Measurements from ENCODE around the gene MGST2.

Gene MGST2

DNA sequence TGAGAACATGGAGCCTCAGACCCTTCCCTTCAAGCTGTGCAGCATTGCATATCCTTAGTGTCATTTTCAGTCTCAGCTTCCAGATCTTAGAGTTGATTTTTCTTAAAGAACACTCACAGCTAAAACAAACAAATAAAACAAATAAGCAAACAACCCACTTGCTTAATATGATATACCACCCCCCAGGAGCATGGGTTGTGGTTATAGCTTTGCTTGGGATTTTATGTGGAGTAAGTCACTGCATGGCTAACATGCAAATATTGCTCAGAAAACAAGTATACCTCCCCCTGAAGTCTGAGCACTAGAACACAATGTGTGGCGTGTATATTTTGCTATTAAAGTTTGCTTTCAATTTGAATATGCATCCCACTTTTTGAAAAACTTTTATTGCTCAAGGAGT, 78.6 kb downstream of the MGST2 start:
- Histone ChIP-seq H3K4me1 (ENCODE audit: control insufficient read depth in 1 of 2, insufficient read depth in 1 of 2, low read depth in 1 of 2, low read length in 1 of 2) (peaks cover 37 to 41% of the 10 kb centered on the region in 2 experiments), H3K36me3 (no peaks in the 10 kb centered on the region), H3K4me3 (ENCODE audit: low read depth in 1 of 2, low read length in 1 of 2) (no peak overlapping the region), H3K9me3 (no peaks in the 10 kb centered on the region), H3K27me3 (no peaks in the 10 kb centered on the region), H3K27ac (no peak overlapping the region)
- TF ChIP-seq, protein P1, sequence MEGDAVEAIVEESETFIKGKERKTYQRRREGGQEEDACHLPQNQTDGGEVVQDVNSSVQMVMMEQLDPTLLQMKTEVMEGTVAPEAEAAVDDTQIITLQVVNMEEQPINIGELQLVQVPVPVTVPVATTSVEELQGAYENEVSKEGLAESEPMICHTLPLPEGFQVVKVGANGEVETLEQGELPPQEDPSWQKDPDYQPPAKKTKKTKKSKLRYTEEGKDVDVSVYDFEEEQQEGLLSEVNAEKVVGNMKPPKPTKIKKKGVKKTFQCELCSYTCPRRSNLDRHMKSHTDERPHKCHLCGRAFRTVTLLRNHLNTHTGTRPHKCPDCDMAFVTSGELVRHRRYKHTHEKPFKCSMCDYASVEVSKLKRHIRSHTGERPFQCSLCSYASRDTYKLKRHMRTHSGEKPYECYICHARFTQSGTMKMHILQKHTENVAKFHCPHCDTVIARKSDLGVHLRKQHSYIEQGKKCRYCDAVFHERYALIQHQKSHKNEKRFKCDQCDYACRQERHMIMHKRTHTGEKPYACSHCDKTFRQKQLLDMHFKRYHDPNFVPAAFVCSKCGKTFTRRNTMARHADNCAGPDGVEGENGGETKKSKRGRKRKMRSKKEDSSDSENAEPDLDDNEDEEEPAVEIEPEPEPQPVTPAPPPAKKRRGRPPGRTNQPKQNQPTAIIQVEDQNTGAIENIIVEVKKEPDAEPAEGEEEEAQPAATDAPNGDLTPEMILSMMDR (IDR thresholded peaks at IDR 0.05), result no peak

DNA sequence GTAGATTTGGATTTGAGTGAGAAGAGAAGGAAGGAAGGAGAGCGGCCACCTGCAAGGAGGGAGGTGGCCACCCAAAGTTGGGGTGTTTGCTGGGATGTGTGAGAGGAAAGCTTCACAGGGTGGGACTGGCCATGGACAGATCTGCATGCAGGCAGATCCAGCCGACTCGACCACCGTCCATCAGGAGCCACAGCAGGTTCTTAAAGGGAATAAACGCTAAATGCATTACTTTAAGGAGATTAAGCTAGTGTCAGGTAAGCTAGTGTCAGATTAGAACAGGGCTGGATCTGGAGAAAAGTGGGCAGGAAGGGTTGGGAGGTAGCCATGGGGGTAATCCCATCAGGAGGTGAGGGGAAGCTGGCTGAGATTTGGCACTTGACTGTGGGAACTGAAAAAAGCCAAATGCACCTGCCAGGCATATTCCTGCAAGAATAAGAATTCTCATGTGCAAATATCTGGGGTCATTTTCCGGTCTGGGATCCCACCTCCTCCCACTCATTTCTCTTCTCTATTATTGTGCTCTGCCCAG, 79.6 kb downstream of the MGST2 start:
- Histone ChIP-seq H3K27me3 (no peaks in the 10 kb centered on the region), H3K27ac (no peak overlapping the region), H3K36me3 (no peaks in the 10 kb centered on the region), H3K4me3 (ENCODE audit: low read depth in 1 of 2, low read length in 1 of 2) (no peak overlapping the region), H3K4me1 (ENCODE audit: control insufficient read depth in 1 of 2, insufficient read depth in 1 of 2, low read depth in 1 of 2, low read length in 1 of 2) (peaks cover 36 to 41% of the 10 kb centered on the region in 2 experiments), H3K9me3 (no peaks in the 10 kb centered on the region)
- TF ChIP-seq, protein P1 (IDR thresholded peaks at IDR 0.05), result no peak

DNA sequence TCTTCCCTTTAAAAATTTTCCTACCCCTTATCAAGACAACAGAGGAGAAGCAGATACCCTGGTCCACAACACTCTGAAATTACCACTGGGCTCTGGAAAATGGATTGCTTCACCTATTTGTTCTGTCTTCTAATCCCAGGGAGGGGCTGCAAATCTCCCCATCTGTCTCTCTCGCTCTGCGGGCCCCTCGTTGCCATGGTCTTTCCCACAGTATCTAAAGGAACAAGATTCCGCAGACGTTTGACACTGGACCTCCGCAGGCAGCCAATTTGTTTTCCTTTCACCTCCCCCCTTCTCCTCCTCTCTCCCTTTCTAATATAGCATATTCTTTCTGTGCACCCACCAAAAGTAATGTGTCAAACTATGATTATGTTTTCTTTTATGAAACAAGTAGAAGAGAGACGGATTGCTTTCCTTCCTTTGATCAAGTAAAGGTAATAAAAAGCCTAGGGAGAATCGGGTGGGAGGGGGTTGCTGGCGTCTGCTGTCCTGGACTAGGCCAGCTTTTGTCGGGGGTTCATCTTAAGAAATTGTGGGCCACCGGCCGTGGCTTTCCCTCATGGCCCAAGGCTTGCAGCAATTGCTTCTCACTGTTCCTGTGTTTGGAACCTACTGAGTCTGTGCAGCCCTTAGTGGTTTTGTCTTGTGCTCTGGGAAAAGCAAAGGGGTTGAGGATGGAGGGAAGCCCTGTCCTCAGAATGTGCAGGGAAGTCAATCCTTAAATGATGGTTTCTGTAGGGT, 81.0 kb downstream of the MGST2 start:
- Histone ChIP-seq H3K4me1 (ENCODE audit: control insufficient read depth in 1 of 2, insufficient read depth in 1 of 2, low read depth in 1 of 2, low read length in 1 of 2) (peaks cover 24 to 27% of the 10 kb centered on the region in 2 experiments), H3K27ac (no peak overlapping the region), H3K36me3 (no peaks in the 10 kb centered on the region), H3K27me3 (no peaks in the 10 kb centered on the region), H3K4me3 (ENCODE audit: low read depth in 1 of 2, low read length in 1 of 2) (no peak overlapping the region), H3K9me3 (no peaks in the 10 kb centered on the region)
- TF ChIP-seq, protein P1 (IDR thresholded peaks at IDR 0.05), result no peak

DNA sequence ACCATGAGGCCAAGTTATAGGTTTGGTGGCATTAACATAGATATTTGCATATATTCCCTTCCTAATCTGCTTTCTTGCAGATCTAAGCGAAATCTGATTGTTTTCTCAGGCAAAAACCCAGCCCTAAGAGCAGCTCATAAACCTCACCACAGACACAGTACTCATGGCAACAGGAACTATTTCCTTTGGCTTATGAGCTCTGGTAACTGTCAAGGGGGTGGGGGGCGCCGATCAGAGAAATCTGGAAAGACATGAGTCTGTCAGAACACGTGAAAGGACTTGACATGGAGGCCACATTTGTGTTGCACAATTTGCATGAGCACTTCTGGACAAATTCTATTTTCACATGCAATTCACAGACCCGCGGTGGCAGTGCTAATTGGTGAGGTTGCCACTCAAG, 83.7 kb downstream of the MGST2 start:
- H3K27ac ChIP-seq, result no peak overlapping the region
- no peaks in the 10 kb centered on the region for H3K27me3 ChIP-seq
- no peaks in the 10 kb centered on the region for H3K36me3 ChIP-seq
- TF ChIP-seq, protein P1 (IDR thresholded peaks at IDR 0.05), result no peak
- H3K9me3 ChIP-seq, result no peaks in the 10 kb centered on the region
- peaks cover 24 to 27% of the 10 kb centered on the region in 2 experiments for H3K4me1 ChIP-seq (ENCODE audit: control insufficient read depth in 1 of 2, insufficient read depth in 1 of 2, low read depth in 1 of 2, low read length in 1 of 2)
- no peak overlapping the region for H3K4me3 ChIP-seq (ENCODE audit: low read depth in 1 of 2, low read length in 1 of 2)

DNA sequence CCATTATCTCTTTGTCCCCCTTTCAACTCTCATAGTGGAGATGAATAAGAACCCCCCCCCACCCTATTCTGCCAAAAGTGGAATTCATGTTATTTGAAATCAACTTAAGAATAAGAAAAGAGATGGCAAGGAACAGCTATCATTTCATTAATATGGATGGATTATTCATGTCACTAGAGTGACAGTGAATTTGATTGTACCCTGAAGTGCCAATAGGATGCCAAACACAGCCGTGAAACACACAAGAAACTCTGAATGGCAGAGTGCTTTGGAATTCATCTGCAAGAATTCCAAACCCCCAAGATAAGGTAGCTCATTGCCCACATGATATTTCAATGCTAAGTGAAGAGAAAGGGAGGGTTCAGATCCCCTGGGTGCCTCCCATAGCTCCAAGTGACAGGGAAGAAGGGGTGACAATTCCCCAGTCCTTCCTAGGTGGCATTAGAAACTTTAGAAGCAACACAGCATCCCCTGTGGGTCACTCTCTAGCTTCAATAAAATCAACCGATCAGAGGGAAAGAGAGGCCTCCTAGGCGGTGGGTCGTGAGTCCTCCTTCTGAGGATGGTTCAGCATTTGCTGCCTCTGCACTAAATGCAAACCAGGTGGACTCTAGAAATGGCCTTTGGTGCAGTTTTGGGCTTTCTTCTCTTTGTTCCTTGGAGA, 84.3 kb downstream of the MGST2 start:
- Histone ChIP-seq H3K4me1 (ENCODE audit: control insufficient read depth in 1 of 2, insufficient read depth in 1 of 2, low read depth in 1 of 2, low read length in 1 of 2) (peaks cover 24 to 27% of the 10 kb centered on the region in 2 experiments), H3K36me3 (no peaks in the 10 kb centered on the region), H3K4me3 (ENCODE audit: low read depth in 1 of 2, low read length in 1 of 2) (no peak overlapping the region), H3K9me3 (no peaks in the 10 kb centered on the region), H3K27me3 (no peaks in the 10 kb centered on the region), H3K27ac (no peak overlapping the region)
- TF ChIP-seq, protein P1 (IDR thresholded peaks at IDR 0.05), result no peak

Measured in neutrophil (primary cell).